WI38 (cell line): Measurements from ENCODE around the gene GNA15.
"Not testable (repeated sequence)": the region's sequence is repeated elsewhere in the genome, so short reads cannot be mapped to it uniquely, and the experiment has no call there.

Experiments
- H3K4me3 ChIP-seq: 2 replicates; pipeline ENCODE4 v1.5.1; 2011; ENCODE audit warnings: low read depth, mild to moderate bottlenecking, control low read depth, low read length
- CTCF ChIP-seq: IDR thresholded peaks from 2 replicates; pipeline ENCODE4 v1.5.1; 2012; ENCODE audit warnings: low read depth, mild to moderate bottlenecking, control low read depth, low read length

GNA15 gene

GRCh38 chr19:3135961-3136683, at the start of gene GNA15:
Gene GNA15 (plus strand): TSS chr19:3136033. CDS start chr19:3136451, 418 bp downstream.
- H3K4me3 ChIP-seq: no peak within 1 kb of the TSS
- no peak for TF ChIP-seq CTCF

- H3K4me3 ChIP-seq: no peak overlapping the region
- no peak for TF ChIP-seq CTCF
Measured at GRCh38 chr19:3087769-3088168, 48.1 kb upstream of the GNA15 start.

DNA sequence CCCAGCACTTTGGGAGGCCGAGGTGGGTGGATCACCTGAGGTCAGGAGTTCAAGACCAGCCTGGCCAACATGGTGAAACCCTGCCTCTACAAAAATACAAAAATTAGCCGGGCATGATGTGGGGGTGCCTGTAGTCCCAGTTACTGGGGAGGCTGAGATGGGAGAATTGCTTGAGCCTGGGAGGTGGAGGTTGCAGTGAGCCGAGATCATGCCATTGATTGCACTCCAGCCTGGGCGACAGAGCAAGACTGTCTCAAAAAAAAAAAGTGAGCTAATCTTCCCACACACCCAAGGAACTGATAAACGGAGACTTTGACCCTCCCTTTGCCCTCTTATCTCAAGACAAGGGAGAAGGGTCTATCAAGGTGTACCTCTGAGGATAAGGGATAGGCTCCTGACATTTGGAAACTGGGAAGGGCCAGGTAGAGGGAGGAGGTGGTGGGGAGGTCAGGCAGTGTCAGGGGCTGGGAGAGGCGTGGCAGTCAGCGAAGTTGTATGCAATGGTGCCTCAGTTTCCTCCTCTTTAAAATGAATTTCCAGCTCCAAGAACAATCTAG, 46.5 kb upstream of the GNA15 start:
- not testable (repeated sequence) for H3K4me3 ChIP-seq

DNA sequence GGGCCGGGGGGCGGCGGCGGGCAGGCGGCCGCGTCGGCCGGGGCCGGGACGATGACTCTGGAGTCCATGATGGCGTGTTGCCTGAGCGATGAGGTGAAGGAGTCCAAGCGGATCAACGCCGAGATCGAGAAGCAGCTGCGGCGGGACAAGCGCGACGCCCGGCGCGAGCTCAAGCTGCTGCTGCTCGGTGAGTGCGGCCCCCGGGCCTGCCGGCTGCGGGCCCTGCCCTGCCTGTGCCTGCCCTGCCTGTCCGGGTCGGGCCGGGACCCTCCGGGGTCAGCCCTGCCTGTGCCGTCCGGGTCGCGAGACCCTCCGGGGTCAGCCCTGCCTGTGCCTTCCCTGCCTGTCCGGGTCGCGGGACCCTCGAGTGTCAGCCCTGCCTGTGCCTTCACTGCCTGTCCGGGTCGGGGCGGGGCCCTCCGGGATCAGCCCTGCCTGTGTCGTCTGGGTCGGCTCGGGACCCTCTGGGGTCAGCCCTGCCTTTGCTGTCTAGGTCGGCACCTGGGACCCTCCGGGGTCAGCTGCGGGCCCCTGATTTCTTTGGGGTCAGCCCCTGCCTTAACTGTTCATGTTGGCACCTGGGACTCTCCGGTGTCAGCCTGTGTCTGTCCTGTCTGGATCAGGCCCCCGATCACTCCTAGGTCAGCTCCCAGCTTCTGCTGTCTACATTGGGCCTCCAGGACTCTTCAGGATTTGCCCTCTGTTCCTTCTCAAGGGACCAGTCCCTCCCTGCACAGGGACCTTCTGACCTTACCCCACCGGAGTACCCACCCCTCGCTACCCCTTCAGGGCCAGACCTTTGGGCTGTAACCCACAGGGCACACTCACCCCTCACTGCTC, 41.0 kb upstream of the GNA15 start:
- H3K4me3 ChIP-seq: peak overlapping the region; percentile 95
- no peak for TF ChIP-seq CTCF

DNA sequence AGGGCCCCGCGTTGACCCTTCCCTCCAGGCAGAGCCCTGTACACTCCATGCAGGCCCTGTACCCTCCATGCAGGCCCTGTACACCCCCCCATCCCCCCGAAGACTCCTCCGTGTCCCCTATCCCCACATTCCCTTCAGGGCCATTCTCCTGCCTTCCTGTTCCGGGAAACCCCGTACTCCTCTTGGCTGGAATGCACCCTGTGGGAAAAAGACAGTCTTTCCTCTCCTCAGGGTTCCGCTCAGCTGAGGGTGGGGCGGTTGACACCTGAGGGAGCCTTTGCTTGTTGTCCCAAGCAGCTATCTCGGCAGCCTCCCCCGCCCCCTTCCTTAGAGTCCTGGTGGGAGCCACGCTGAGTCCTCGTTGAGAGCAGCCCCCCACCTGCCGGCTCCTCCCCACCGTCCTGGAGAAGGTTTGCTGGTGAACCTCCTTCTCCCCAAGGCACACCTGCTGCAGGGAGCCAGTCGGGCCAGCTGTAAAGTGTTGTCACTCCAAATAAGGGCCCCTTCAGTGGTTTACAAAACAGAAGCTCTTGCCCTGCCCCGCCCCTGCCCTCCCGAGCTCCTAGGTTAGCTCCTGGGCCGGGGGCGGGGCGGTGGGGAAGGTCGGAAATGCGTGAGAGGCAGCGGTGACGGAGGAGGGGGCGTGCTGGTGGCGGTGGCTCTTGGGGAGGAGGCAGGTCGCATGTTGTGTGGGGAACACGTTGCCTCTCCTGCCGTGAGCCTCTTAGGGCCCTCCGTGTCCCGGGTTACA, 40.2 kb upstream of the GNA15 start:
- no peak for TF ChIP-seq CTCF
- H3K4me3 ChIP-seq: peak overlapping the region; percentile 95

GRCh38 chr19:3096267-3096901, 39.4 kb upstream of the GNA15 start:
- no peak for TF ChIP-seq CTCF
- H3K4me3 ChIP-seq: peak overlapping the region; percentile 95

DNA sequence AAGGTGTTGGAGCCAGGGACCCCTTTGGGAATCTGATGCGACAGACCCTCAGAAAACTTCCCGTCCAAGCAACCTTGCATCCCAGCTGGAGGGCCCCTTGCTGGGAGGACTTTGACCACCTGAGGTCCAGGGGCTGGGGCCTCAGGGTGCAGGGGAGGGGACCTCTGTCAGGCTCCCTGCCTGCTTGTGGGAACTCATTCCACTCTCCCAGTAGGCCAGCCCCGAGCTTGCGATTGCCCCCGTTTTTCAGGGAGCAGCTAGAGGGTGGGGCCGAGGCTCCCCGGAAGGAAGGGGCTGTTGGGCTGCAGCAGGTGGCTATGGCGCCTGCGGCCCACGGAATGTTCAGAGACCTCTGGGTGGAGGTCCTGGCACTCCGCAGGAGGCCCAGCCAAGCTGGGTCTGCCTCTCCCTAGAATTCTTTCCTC, 38.9 kb upstream of the GNA15 start:
- TF ChIP-seq CTCF: no peak
- no peak overlapping the region for H3K4me3 ChIP-seq
